GM12878 (cell line): ENCODE data around the gene CHERP. TPM values are rescaled to one million over a fixed set of nuclear protein-coding genes. Genes with fewer than 3 reads are reported as not detected.
A peak's percentile ranks its signal among the peaks of the same experiment; 100 is the strongest.

ENCODE experiments used
- ATAC-seq: fragments of 200-7000 bp; cut with Tn5 transposase; 3 replicates; pipeline ENCODE4 v1.9.1; 2020; ENCODE audit warnings: mild to moderate bottlenecking, moderate library complexity
- BruUV-seq: library from RNA; stranded (reverse); fragments of 400-500 nt; replicated peaks from 2 replicates; lab custom pipeline; 2021; lab: Mats Ljungman, UMichigan
- CTCF ChIA-PET: fragments of 300-600 bp; sonication (Branson Sonifier 250); formaldehyde crosslinking; extraction: SDS; loops from one replicate; lab custom pipeline; 2021; ENCODE audit warnings: inconsistent platforms; lab: Yijun Ruan, JAX
- POLR2A ChIA-PET: fragments of 350-600 bp; formaldehyde crosslinking; extraction: SDS; loops from one replicate; lab custom pipeline; 2021; ENCODE audit warnings: inconsistent platforms; lab: Charles Lee
- RAD21 ChIA-PET: fragments of 300-600 bp; sonication (Branson Sonifier 250); formaldehyde crosslinking; loops from one replicate; lab custom pipeline; 2023; ENCODE audit warnings: antibody characterized with exemption; ENCODE audit not compliant: unreplicated experiment; lab: Charles Lee
- SMC1A ChIA-PET: fragments of 300-600 bp; sonication (Branson Sonifier 250); formaldehyde crosslinking; loops from one replicate; lab custom pipeline; 2023; ENCODE audit not compliant: unreplicated experiment, uncharacterized antibody; lab: Charles Lee
- DNase-seq: peaks from one replicate; pipeline ENCODE4 v3.0.0-alpha.2; 2011; ENCODE audit warnings: low read depth, low spot score
- FAIRE-seq: peaks from 3 replicates; lab custom pipeline; 2011; peaks lifted over from hg19 to GRCh38; lab: Jason Lieb, UNC
- H2AFZ ChIP-seq: 2 replicates; pipeline ENCODE4 v1.6.0; 2011; ENCODE audit warnings: low read depth, low read length, control low read depth; ENCODE audit not compliant: control insufficient read depth
- H3K27ac ChIP-seq: 2 replicates; pipeline ENCODE4 v1.5.1; 2011; ENCODE audit warnings: control low read depth; ENCODE audit not compliant: control insufficient read depth, insufficient read depth
- H3K27me3 ChIP-seq, 2 experiments: replicated peaks in 1 of 2; 2 replicates each; pipeline versions ENCODE4 v1.6.0 to v1.6.1; 2011; ENCODE audit warnings: low read length in 1 of 2; ENCODE audit not compliant: control insufficient read depth in 2 of 2, insufficient read depth in 2 of 2
- H3K36me3 ChIP-seq, 2 experiments: 2 replicates each; pipeline ENCODE4 v1.5.1; 2011; ENCODE audit warnings: low read length in 1 of 2; ENCODE audit not compliant: control insufficient read depth in 2 of 2, insufficient read depth in 2 of 2
- H3K4me1 ChIP-seq: 2 replicates; pipeline ENCODE4 v1.6.1; 2011; ENCODE audit warnings: mild to moderate bottlenecking, low read length, moderate library complexity, mixed read lengths; ENCODE audit not compliant: control insufficient read depth, insufficient read depth
- H3K4me2 ChIP-seq: 2 replicates; pipeline ENCODE4 v1.6.0; 2011; ENCODE audit warnings: control low read depth; ENCODE audit not compliant: control insufficient read depth, insufficient read depth
- H3K4me3 ChIP-seq: fragments of 200-600 bp; sonication (generic); 2 replicates; pipeline ENCODE4 v1.5.1; 2016
- H3K79me2 ChIP-seq: 2 replicates; pipeline ENCODE4 v1.6.0; 2011; ENCODE audit warnings: low read length; ENCODE audit not compliant: control insufficient read depth, insufficient read depth
- H3K9ac ChIP-seq: 2 replicates; pipeline ENCODE4 v1.8.0; 2011; ENCODE audit warnings: low read length, control low read depth, mixed read lengths; ENCODE audit not compliant: control insufficient read depth, insufficient read depth
- H3K9me3 ChIP-seq: replicated peaks from 3 replicates; pipeline ENCODE4 v1.5.1; 2011; ENCODE audit warnings: mild to moderate bottlenecking, low read length; ENCODE audit not compliant: control insufficient read depth, insufficient read depth
- H4K20me1 ChIP-seq: 2 replicates; pipeline ENCODE4 v1.6.0; 2011; ENCODE audit not compliant: control insufficient read depth, insufficient read depth
- EED ChIP-seq: sonication (generic); IDR thresholded peaks from 2 replicates; pipeline ENCODE4 v1.6.1; 2016; ENCODE audit warnings: antibody characterized with exemption, low read depth
- SRF ChIP-seq, 2 experiments: IDR thresholded peaks; 2 replicates each; pipeline ENCODE4 v1.6.1; 2011; ENCODE audit warnings: low read depth in 2 of 2, low read length in 2 of 2, mild to moderate bottlenecking in 1 of 2, moderate library complexity in 1 of 2
- WGBS: methylation state at CpG from one replicate; pipeline ENCODE4 v1.1.6; 2016; ENCODE audit warnings: low lambda C conversion rate; ENCODE audit not compliant: insufficient replicate concordance, insufficient coverage; ENCODE audit errors: missing lambda C conversion rate; 5-methylcytosine and 5-hydroxymethylcytosine counted together
- in situ Hi-C: fragments of 300-500 bp; cut with MboI; formaldehyde crosslinking; loops from 9 replicates; pipeline ENCODE4 v1.14.3; 2018; ENCODE audit warnings: mixed read lengths
- intact Hi-C: fragments of 100-400 bp; cut with micrococcal nuclease; formaldehyde crosslinking; loops from one replicate; pipeline ENCODE4 v1.14.2; 2022; ENCODE audit not compliant: unreplicated experiment
- polyA plus RNA-seq, 11 experiments: library from polyadenylated mRNA; depleted of rRNA in 4 of 11; unstranded in 6 of 11; stranded (reverse) in 5 of 11; fragments of >200 nt; fragmentation: Nextera tagmentation in 4 of 11; fragmentation: Illumina TruSeq in 1 of 11; extraction: Ambion mirVana in 4 of 11; extraction: Trizol in 1 of 11; gene quantifications; 1 replicate in 1 of 11; 2 replicates in 10 of 11; pipeline versions ENCODE4 v1.2.1 to v1.2.3, GENCODE V29; 2011 to 2016; ENCODE audit warnings: inconsistent platforms in 2 of 11, missing spikeins in 2 of 11, low read depth in 1 of 11
- total RNA-seq, 4 experiments: library from RNA; depleted of rRNA in 3 of 4; stranded (reverse); fragments of >200 nt in 3 of 4; fragmentation: Illumina TruSeq in 1 of 4; extraction: Trizol in 1 of 4; gene quantifications; 2 replicates each; pipeline versions ENCODE4 v1.2.1 to v1.2.3, GENCODE V29; 2013 to 2021
- TF ChIP-seq, protein P1 (sequence below): IDR thresholded peaks from 2 replicates; pipeline ENCODE4 v1.6.1; 2011; ENCODE audit warnings: mild to moderate bottlenecking, low read depth, low read length, moderate library complexity; ENCODE audit not compliant: insufficient replicate concordance

CHERP gene
- total and polyA plus RNA-seq, 10 of the 15 experiments (the other 5 are each of a cell fraction or from before 2014, with no cell fraction given) = 0.66 to 65.3 (median 12.2) TPM

DNA sequence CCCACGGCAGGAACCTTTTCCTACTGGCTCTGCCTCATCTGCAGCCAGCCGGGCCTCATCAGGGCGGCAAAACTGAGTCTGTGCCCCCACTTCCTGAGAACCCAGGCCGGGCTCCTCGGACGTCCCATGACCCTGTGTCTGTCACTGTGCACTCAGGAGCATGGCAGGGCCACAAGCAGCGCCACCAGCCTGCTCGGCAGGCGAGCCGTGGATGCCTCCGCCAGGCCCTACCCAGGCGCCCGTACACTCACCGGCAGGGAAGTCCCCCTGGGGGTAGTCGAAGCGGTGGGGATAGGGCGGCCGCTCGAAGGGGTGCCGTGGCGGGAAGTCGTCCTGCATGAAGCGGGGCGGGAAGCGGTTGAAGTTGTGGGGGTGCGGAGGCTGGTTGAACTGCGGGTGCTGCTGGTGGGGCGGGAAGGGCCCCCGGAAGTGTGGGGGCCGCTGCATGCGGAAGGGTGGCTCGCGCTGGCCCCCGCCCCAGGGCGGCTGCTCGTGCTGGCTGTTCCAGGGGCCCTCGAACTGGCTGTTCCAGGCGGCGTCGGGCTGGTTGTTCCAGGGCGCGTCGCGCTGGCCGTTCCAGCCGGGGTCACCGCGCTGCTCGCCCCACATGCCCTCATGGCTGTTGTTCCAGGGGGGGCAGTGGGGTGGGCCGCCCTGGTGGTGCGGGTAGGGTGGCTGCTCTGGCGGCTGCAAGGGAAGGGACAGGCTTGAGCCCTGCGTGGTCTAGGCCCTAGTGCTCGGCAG is 17.1 kb downstream of the CHERP start:
- ChIA-PET SMC1A (no interaction called here), RAD21 (no interaction called here), CTCF (no interaction called here), POLR2A (no interaction called here)
- Histone ChIP-seq H3K79me2 (no peaks in the 10 kb centered on the region), H3K9me3 (no peaks in the 10 kb centered on the region), H3K36me3 (peaks cover 27 to 67% of the 10 kb centered on the region in 2 experiments), H3K9ac (no peak overlapping the region), H3K27me3 (no peaks in the 10 kb centered on the region), H3K4me1 (no peaks in the 10 kb centered on the region), H3K4me3 (no peak overlapping the region), H3K27ac (no peak overlapping the region), H3K4me2 (no peak overlapping the region), H4K20me1 (no peaks in the 10 kb centered on the region), H2AFZ (no peak overlapping the region)
- no peak for TF ChIP-seq EED
- TF ChIP-seq, protein P1, sequence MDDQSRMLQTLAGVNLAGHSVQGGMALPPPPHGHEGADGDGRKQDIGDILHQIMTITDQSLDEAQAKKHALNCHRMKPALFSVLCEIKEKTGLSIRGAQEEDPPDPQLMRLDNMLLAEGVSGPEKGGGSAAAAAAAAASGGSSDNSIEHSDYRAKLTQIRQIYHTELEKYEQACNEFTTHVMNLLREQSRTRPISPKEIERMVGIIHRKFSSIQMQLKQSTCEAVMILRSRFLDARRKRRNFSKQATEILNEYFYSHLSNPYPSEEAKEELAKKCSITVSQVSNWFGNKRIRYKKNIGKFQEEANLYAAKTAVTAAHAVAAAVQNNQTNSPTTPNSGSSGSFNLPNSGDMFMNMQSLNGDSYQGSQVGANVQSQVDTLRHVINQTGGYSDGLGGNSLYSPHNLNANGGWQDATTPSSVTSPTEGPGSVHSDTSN = no peak
- TF ChIP-seq SRF (IDR thresholded peaks at IDR 0.05; ENCODE audit: low read depth in 2 of 2, low read length in 2 of 2) = 0 out of 4 replicates have a peak, but pooled peaks of 1 of the 2 experiments have one; percentile 18
- 97% methylated on average over 46 of the region's 54 CpGs for WGBS
- ATAC-seq (no peak), DNase-seq (no peak), FAIRE-seq (no peak)
- no TSS peak for BruUV-seq
- intact Hi-C loops (no loop called here), in situ Hi-C loops (no loop called here)
